HG03521 (cell line): Measurements from ENCODE around the gene ARSA.

Experiments used
- ATAC-seq: cut with Tn5 transposase; IDR thresholded peaks from one replicate; pipeline ENCODE4 v1.9.1; 2021; ENCODE audit warnings: mild to moderate bottlenecking, moderate library complexity; ENCODE audit not compliant: unreplicated experiment

ARSA gene

DNA sequence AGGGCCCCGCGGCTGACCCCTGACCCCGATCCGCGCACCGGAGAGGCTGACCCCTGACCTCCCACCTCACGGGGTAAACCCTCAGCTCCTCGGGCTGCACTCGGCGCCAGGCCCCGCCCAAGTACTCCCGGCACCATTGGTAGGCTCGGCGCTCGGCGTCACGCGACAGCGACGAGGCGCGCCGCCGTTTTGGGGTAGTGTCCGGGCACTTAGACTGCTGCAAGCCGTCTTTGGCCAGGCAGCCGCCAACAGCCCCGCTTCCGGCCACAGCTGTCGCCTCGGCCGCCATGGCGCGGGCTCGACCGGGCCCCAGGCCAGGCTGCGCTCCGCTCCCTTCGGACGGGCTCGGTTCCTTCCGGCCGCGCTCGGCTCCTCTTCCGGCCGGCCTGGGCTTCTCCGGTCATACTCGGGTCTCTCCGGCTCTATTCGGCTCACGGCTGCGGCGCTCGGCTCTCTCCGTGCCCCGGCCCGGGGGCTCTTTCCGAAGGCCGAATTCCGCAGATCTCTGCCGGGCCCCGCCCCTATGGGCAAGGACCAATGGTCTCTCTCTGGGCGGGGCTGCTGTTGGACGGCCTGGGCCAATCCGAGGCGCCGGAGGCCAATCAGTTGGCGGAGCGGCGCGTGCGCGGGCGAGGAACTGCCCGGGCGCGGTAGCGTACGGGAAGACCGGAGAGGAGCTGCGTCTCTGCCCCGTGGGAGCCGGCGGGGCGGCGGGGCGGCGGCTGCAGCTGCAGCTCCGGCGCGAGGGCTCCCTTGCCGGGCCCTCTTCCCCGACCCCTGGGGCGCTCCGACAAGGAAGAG is 45.3 kb downstream of the ARSA start, which contains the start of gene CHKB:
Gene CHKB, minus strand, starts transcription at position 357 of the 801 bp plus-strand sequence. Its CDS starts 68 bp downstream, at position 289.
- peak; percentile 87 for ATAC-seq

- ATAC-seq = no peak
These were observed 45.9 kb downstream of the ARSA start for GRCh38 chr22:50581950-50582492.

DNA sequence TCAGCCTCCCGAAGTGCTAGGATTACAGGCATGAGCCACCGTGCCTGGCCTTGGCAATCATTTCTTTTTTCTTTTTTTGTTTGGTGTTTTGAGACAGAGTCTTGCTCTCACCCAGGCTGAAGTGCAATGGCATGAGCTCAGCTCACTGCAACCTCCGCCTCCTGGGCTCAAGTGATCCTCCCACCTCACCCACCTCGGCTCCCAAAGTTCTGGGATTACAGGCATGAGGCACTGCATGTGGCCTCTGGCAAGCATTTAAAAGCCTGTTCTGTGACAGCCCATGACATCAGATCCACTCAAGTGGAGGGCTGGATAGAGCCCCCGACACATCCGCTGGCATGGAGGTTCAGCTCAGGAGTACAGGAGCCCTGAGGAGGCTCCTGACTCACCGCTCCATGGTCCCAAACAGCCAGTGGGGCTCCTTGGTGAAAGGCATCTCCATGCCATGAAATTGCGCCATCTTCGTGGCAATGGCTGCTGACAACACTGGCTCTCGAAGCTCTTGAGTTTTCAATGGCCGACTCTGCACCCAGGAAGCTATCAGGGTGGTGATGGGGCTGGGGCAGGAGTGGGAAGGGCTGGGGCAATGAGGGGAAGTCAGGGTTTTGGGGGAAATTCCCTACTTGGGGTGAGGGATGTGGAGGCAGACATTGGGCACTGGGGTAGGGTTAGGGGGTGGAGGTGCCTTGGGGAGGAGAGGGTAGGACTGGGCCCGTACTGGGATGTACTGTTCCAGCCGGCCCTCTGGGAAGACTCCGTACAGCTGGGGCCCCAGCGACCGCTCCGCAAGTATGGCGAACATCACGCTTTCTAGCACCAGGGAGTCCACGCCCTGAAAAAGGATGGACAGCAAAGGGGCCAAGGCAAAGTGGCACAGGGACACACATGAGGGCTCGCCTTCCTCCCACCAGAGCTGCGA is 46.7 kb downstream of the ARSA start:
- no peak for ATAC-seq

DNA sequence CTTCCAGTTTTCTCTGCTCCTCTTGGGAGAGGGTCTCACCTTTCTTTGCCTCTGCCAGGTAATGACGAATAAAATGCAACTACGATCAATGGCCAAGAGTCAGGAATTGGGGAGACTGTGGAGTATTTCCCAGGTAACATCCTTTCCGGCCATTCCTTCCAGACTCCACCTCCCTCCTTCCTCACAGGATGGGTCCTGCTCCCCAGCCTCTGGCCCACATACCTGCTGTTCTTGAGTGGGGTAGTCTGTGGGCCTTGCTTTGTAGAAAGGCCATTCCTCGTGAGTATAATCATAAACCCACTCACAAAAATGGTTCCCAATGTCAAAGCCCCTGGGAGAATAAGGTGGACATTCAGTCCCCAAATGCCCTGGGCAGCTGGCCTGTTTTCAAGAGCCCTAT is 48.2 kb downstream of the ARSA start:
- ATAC-seq = no peak

GRCh38 chr22:50578776-50579310 is 49.1 kb downstream of the ARSA start:
- ATAC-seq = no peak

DNA sequence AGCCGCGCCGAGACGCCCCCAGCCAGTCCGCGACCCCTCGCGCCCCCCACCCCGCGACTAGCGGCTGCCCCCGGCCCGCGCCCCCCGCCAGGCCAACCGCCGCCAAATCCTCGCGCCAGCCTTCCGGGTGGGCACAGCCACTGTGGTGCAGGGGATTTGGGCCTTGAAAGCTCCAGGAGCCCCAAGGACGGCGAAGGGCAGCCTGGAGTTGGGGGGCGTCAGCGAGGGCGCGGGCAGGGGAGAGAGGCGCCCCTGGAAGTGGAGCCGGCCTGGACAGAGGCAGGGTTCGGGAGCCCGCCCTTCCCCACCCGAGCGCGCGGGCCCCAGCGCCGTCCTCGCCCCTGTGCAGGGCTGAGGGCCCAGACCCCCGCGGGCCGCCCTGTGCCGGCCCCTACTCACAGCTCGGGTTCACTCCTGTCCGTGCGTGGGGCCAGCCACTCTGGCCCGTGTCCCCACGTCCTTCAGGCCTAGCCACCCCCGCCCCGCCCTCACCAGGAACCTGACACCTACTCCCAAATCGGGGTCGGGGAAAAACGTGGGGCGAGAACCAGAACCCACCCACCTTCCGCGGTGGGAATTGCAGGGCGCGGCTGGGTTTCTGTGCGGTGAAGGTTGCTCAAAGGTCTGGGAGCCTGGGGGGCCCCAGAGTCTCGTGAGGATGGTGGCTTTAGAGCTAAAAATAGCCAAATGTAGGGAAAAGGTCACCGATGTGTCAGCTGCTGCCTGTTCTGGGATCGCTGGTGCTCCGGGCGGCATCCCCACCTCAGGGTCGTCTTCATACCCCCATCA is 49.8 kb downstream of the ARSA start, which contains the start of gene CPT1B:
Gene CPT1B, minus strand, starts transcription at position 441 of the 789 bp plus-strand sequence. CDS start 512 bp downstream, outside the sequence.
- ATAC-seq = no peak

GRCh38 chr22:50577697-50577986 is 50.3 kb downstream of the ARSA start:
- ATAC-seq = no peak

GRCh38 chr22:50576806-50577696 is 50.9 kb downstream of the ARSA start:
- no peak for ATAC-seq

DNA sequence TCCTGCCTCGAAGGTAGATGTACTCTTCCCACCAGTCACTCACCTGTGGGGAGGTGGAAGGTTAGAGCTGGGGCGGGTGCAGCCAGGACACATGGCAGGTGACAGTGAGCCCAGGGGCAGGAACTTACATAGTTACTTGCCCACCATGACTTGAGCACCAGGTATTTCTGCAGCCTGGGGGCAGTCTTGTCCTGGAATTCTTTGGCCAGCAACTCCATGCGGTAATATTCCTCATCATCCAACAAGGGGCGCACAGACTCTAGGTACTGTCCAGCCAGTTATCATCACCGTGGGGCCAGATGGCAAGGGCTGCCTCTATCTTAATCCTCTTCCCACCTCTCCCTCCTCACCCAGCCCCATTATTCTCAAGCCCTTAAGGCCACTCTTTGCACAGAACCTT is 51.9 kb downstream of the ARSA start:
- no peak for ATAC-seq

DNA sequence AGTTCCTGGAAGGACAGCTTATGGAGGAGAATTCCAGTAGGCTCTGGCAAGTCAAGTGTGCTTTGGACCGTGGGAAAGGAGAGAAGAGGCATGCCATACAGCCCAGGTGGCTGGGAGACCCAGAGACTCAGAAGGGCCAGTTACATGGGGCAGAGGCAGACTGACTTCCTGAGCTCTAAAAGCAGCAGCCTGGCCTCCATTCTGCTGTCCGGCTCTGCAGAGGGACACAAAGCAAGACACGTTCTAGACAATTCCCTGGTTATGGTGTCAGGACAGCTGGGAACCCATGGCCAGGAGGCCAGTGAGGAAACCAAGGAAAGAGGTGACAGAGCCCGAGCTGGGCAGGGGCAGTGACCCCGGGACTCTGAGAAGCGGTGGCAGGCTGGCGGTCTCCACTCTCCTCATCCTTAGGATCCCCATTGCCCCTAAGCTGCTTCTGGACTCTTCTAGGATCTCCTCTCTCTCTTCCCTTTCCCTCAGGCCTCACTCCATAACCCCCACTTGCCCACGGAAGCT is 52.5 kb downstream of the ARSA start:
- no peak for ATAC-seq
